GM19324 (cell line): Measurements from ENCODE around the gene BAG3.
"Not testable (repeated sequence)": the region's sequence is repeated elsewhere in the genome, so short reads cannot be mapped to it uniquely, and the experiment has no call there.

Source experiments
- ATAC-seq: cut with Tn5 transposase; IDR thresholded peaks from one replicate; pipeline ENCODE4 v1.9.1; 2021; ENCODE audit warnings: mild to moderate bottlenecking, moderate library complexity; ENCODE audit not compliant: unreplicated experiment, low FRiP score

The BAG3 gene

DNA sequence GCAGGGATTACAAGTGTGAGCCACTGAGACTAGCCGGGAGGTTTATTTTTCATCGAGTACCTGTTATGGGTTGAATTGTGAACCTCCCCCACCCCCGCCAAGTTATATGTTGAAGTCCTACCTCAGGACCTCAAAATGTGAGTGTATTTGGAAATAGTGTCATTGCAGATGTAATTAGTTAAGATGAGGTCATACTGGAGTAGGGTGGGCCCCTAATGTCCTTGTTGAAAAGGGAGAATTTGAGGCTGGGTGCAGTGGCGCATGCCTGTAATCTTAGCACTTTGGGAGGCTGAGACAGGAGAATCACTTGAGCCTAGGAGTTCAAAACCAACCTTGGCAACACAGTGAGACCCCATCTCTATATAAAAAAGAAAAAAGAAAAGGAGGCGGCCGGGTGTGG lies 10.8 kb upstream of the BAG3 start:
- ATAC-seq, result no peak

GRCh38 chr10:119640875-119641526 lies 10.2 kb upstream of the BAG3 start:
- no peak for ATAC-seq

- ATAC-seq, result no peak
Observed at GRCh38 chr10:119642556-119643111, 8.5 kb upstream of the BAG3 start.

- ATAC-seq, result no peak
Observed at GRCh38 chr10:119643306-119644204, 7.6 kb upstream of the BAG3 start.

GRCh38 chr10:119644205-119644814 lies 6.9 kb upstream of the BAG3 start:
- no peak for ATAC-seq

- no peak for ATAC-seq
Observed at GRCh38 chr10:119644994-119645393, 6.2 kb upstream of the BAG3 start.

GRCh38 chr10:119650062-119650461 lies 1.1 kb upstream of the BAG3 start:
- ATAC-seq, result no peak

DNA sequence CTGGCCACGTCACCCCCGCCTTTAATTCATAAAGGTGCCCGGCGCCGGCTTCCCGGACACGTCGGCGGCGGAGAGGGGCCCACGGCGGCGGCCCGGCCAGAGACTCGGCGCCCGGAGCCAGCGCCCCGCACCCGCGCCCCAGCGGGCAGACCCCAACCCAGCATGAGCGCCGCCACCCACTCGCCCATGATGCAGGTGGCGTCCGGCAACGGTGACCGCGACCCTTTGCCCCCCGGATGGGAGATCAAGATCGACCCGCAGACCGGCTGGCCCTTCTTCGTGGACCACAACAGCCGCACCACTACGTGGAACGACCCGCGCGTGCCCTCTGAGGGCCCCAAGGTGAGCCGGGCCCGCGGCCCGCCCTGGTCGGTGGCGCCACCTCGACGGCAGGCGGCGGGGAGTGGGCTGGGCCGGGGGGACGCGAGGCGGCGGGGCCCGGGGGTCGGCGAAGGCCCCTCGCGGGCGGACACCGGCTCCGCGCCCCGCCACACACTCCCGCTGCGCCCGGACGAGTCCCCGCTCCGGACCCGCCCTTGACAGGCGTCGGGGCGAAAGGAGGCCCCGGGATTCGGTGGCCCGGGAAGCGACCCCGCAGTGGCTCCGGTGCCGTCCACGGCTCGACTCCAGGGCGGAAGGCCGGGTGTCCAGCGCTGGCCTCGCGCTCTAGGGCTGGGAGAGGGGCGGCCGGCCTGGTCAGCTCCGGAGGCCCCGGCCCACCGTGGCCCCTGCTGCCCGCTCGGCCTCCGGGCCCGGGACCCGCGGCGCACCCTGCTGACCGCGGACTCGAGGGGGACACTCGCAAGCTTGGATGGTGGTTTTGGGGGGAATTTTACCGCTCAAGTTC lies 557 bp downstream of the BAG3 start:
- no peak for ATAC-seq

DNA sequence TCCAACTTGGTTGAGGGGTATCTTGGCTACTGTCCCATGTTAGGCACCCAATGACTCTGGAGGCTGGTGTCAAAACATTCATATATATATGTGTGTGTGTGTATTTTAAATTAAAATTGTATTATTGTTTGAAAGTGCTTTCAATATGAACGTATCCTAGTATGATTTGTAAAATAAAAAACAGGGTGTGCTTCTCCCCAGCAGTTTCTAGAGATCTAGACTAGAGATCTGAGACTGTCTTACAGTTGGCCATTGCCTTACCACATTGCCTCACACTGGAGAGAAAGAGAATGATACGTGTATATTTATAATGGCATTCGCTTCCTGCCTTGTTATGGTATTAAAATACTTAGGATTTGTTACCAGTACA lies 1.2 kb downstream of the BAG3 start:
- ATAC-seq, result no peak

GRCh38 chr10:119653209-119653608 lies 2.0 kb downstream of the BAG3 start:
- no peak for ATAC-seq

GRCh38 chr10:119653916-119654315 lies 2.7 kb downstream of the BAG3 start:
- ATAC-seq, result no peak

DNA sequence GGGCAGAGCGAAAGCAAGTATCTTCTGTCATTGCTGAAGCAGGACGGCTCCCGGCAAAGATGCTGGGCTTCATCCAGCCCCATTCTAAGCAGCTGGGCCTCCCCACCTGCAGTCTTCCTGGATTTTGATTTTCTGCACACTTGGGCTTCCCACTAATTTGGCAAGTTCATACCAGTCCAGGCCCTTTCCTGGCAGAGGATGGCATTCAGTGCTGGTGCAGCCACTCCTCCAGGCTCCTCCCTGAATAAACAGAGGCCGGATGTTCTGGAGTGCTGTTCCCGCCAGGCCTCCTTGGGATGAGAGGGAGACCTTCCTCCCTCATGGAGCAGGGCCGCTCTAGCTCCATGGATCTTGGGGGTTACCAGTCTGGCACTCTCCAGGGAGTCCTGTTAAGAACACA lies 3.4 kb downstream of the BAG3 start:
- ATAC-seq, result no peak

DNA sequence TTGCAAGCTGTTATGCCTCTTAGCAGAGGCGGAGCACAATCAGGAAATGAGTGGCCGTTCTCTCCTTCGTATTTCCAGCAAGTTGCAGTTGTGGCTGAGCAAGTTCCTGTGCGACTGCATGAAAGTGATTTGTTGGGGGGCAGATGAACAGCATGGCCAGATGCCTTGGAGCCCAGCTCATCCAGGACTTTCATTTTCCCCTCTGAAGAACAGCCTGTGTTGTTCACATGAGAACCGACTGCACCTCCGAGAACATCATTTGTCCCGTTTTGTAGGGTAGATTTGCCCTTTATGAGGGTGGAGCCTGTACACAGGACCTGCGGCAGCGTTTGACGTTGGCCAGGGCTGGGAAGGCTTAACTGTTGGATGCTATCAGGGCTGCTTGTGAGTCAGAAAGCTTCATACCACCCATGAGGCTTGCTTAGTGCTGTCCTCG lies 4.4 kb downstream of the BAG3 start:
- ATAC-seq, result no peak

GRCh38 chr10:119656760-119657159 lies 5.6 kb downstream of the BAG3 start:
- ATAC-seq, result no peak

DNA sequence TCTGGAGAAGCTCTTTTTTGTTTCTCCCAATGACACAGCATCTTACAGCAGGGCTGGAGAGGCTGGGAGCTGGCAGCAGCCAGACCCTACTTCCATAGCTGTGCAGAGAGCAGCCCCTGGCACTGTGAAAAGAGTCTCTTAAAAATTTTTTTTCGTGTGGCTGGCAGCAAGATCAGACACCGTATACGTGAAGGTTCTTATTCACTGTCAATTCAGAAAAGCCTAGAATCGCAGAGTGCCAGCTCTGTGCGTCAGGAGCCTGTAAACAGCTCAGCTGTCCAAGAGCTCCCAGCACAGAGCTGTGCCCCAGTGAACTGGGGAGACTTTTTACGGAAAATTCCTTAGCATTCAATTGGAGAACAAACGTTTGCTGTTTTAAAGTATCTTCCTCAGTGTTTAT lies 6.5 kb downstream of the BAG3 start:
- no peak for ATAC-seq

DNA sequence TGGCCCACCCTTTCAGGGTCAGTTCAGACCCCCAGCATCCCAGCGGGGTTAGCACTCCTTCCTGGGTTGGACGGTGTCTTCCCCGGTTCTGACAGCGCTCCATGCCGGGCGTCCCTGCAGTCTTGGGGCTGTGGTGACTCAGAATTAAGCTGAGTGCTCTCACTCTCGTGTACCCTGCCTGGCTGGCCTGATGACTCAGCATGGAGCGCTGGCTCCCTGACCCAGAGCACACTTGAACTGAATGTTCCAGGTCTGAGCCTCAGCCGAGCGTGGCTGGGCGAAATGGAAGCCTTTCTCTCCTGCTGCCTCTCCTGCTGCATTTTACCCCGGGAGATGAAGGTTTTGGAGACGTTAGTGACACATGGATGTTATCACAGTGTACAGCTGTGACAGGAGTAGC lies 7.1 kb downstream of the BAG3 start:
- no peak for ATAC-seq

DNA sequence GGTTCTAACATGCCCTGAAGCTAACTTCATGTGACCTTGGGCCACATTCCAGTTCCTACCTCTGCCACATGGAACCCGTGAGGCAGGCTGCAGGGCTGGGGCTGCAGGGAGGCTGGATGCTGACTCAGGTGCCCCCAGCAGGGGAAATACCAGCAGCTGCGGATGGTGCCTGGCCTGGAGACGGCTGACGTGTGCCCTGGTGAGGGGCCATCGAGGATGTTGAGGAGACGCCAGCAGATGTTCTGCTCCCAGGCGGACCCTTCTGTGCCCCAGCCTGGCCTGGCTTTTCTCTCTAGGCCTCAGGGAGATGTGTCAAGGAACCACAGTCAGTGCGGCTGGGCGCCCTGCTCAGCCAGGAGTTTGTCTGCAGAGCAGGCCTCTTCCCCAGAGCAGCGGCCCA lies 8.8 kb downstream of the BAG3 start:
- no peak for ATAC-seq

DNA sequence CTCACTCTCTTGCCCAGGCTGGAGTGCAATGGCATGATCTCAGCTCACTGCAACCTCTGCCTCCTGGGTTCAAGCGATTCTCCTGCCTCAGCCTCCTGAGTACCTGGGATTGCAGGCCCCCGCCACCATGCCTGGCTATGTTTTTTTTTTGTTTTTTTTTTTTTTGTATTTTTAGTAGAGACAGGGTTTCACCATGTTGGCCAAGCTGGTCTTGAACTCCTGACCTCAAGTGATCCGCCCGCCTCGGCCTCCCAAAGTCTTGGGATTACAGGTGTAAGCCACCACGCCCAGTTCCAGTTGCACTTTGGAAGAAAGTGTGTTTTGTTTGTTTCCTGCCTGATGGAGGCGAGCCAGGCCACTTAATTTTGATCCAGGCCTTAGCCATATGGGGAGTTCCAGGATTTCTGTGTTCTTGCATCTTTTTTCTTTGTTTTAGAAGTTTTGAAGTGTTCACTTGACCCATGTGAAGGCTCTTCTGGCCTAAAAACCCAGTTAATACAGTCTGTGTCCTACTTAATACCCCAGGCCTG lies 11.0 kb downstream of the BAG3 start:
- not testable (repeated sequence) for ATAC-seq

DNA sequence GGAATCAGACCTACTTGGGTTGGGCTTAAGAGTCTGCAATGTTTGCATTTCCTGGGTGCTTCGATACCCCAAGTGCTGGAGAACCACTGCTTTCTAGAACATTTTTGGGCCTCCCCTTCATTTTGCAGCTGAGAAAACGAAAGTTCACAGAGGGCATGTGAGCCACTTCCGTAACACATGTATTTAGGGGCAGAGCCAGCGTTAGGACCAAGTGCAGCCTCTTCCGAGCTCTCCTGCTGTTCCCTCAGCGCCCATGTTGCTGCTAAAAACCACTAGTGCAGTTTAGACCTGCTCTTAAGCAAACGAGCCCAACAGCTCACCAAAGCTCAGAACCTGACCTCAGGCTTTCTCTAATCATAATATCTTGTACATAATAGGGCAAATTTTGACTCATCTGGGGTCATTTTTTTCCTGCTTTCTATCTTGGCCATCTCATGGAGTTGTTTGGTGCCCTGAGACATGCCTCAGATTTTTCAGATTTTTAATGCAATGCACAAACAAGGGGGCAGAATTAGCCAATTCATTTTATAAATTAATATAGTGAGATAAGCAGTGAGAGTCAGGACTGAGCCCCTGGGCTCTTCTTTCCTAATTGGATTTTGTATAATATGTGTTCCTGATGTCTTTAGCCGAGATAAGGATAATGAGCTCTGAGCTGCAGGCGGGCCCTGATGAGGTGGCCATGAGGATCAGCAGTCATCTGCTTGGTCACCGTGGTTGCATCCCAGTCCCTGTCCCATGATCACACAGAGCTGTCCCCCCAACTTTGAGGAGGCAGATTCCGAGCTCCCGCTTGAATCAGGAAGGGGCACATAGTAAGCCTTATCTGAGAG lies 12.9 kb downstream of the BAG3 start:
- ATAC-seq, result no peak
